ENCODE results near the gene CCT5. TPM values are rescaled to one million over a fixed set of nuclear protein-coding genes. Genes with fewer than 3 reads are reported as not detected.
A peak's percentile ranks its signal among the peaks of the same experiment; 100 is the strongest.

The CCT5 gene
- total and polyA plus RNA-seq, 10 of the 15 experiments (the other 5 are each of a cell fraction or from before 2014, with no cell fraction given): 376 to 637 (median 543) TPM

DNA sequence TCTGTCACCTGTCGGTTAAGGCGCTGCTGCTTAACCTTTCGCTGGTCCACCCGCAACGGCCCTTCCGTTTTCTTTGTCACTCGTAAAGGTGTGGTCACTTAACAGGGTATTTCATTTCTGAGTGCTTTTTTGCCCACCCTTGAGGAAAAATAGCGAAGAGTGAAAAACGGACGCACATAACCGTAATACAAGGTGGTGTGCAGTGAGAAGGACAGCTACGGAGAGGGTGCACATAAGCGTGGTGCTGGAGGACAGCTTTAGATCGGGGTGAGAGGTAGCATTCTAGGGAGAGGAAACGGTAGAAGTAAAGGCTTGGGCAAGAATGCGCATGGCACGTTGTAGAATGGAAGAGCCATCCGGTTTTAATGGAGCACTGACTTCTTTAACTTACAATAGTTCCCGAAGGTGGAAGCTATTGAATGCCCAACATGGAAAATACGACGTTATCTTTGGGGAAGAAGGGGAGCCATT, 761 bp downstream of the CCT5 start:
- Histone ChIP-seq H3K9ac (ENCODE audit: control insufficient read depth, insufficient read depth, low read length) (peak overlapping the region; percentile 85), H3K4me1 (ENCODE audit: control insufficient read depth, insufficient read depth, low read length) (peaks cover 7% of the 10 kb centered on the region; the same call in 1 of the 2 replicates), H3K79me2 (ENCODE audit: control insufficient read depth, insufficient read depth, low read length) (peaks cover 79% of the 10 kb centered on the region), H3K36me3 (ENCODE audit: control insufficient read depth in 2 of 2, insufficient read depth in 2 of 2, low read length in 1 of 2) (peaks cover 3 to 18% of the 10 kb centered on the region in 2 experiments), H4K20me1 (ENCODE audit: control insufficient read depth, insufficient read depth) (peaks cover 6% of the 10 kb centered on the region), H3K27ac (ENCODE audit: control insufficient read depth, insufficient read depth) (peak overlapping the region; percentile 97), H3K9me3 (replicated peaks; ENCODE audit: control insufficient read depth, insufficient read depth, low read length) (no peaks in the 10 kb centered on the region), H3K4me3 (peak overlapping the region; percentile 99), H3K4me2 (ENCODE audit: control insufficient read depth, insufficient read depth) (peak overlapping the region; percentile 76), H2AFZ (ENCODE audit: control insufficient read depth, low read depth, low read length) (peak overlapping the region; percentile 99), H3K27me3 (replicated peaks in 1 of 2; ENCODE audit: control insufficient read depth in 2 of 2, insufficient read depth in 2 of 2, low read length in 1 of 2) (no peaks in the 10 kb centered on the region)
- FAIRE-seq: no peak
- peak; percentile 40 for ATAC-seq
- intact Hi-C loops (cut with micrococcal nuclease; ENCODE audit: unreplicated experiment) (loop anchor here (5.0 kb wide), 1 partner anchor 511 kb away; the partner anchor contains the start of gene DAP), in situ Hi-C loops (cut with MboI) (no loop called here)
- no peak for DNase-seq (ENCODE audit: low read depth, low spot score)
- POLR2A ChIA-PET: interaction anchor here (0.6 to 1.5 kb wide), 4 partner anchors 14 to 104 kb away, joined by 3 to 7 read pairs (median 4); no protein-coding TSS in a partner anchor
- TF ChIP-seq GABPA (IDR thresholded peaks at IDR 0.05; ENCODE audit: low read depth): no peak
- TF ChIP-seq SIN3A (IDR thresholded peaks at IDR 0.05; ENCODE audit: low read depth, low read length): 0 out of 2 replicates have a peak, but pooled peaks have one; percentile 1
- TF ChIP-seq MEF2B (IDR thresholded peaks at IDR 0.05; ENCODE audit: partially characterized antibody, poor library complexity, severe bottlenecking): no peak
- TF ChIP-seq HCFC1 (IDR thresholded peaks at IDR 0.05; ENCODE audit: low read length): no peak
- TF ChIP-seq TAF1 (IDR thresholded peaks at IDR 0.05; ENCODE audit: borderline replicate concordance, low read depth, low read length): no peak
- no peak for TF ChIP-seq CTCF (IDR thresholded peaks at IDR 0.05 in 2 of 3, conservative IDR thresholded peaks at IDR 0.05 in 1 of 3; ENCODE audit: control insufficient read depth in 2 of 3, extremely low read depth in 1 of 3, insufficient read depth in 1 of 3, low read depth in 3 of 3, low read length in 3 of 3)
- no peak for TF ChIP-seq CBX5 (IDR thresholded peaks at IDR 0.05; ENCODE audit: low read depth)
- TF ChIP-seq SMARCA5 (IDR thresholded peaks at IDR 0.05): no peak
- TF ChIP-seq, protein P1, sequence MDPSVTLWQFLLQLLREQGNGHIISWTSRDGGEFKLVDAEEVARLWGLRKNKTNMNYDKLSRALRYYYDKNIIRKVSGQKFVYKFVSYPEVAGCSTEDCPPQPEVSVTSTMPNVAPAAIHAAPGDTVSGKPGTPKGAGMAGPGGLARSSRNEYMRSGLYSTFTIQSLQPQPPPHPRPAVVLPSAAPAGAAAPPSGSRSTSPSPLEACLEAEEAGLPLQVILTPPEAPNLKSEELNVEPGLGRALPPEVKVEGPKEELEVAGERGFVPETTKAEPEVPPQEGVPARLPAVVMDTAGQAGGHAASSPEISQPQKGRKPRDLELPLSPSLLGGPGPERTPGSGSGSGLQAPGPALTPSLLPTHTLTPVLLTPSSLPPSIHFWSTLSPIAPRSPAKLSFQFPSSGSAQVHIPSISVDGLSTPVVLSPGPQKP (IDR thresholded peaks at IDR 0.05; ENCODE audit: low read depth, low read length): no peak
- TF ChIP-seq YY1 (IDR thresholded peaks at IDR 0.05; ENCODE audit: low read depth, low read length): no peak
- no peak for TF ChIP-seq RBBP5 (conservative IDR thresholded peaks at IDR 0.05)
- TF ChIP-seq TCF3 (IDR thresholded peaks at IDR 0.05; ENCODE audit: borderline replicate concordance, insufficient read depth, low read depth, low read length): no peak
- 0 out of 2 replicates have a peak, but pooled peaks have one; percentile 1 for TF ChIP-seq RUNX3 (IDR thresholded peaks at IDR 0.05; ENCODE audit: low read length)
- no TSS peak for BruUV-seq (replicated peaks)
- SMC1A ChIA-PET (ENCODE audit: uncharacterized antibody, unreplicated experiment): interaction anchor here (0.9 to 1.9 kb wide), 4 partner anchors 12 to 107 kb away, joined by 3 to 5 read pairs (median 4); partner anchors contain the start of gene MARCHF6
- CTCF ChIA-PET: interaction anchor here (1.0 to 1.3 kb wide), 3 partner anchors 33 to 170 kb away, joined by 3 to 6 read pairs (median 5); no protein-coding TSS in a partner anchor
- RAD21 ChIA-PET (ENCODE audit: unreplicated experiment): no interaction called here
- WGBS (ENCODE audit: insufficient coverage, insufficient replicate concordance, low lambda C conversion rate, missing lambda C conversion rate): under 1% methylated on average over 21 of the region's 21 CpGs

All from GM12878 (cell line).